Heart left ventricle (tissue), 16 donors: ENCODE data around the gene SPPL3. TPM values are rescaled to one million over a fixed set of nuclear protein-coding genes. Genes with fewer than 3 reads are reported as not detected.

Source experiments
- ATAC-seq, 4 donors: fragments of 200-7000 bp; cut with Tn5 transposase; one replicate each; pipeline ENCODE4 v1.9.1; 2020 to 2022; ENCODE audit warnings: moderate library complexity in 4 of 4, mild to moderate bottlenecking in 3 of 4, moderate number of reproducible peaks in 1 of 4
- DNase-seq, 5 donors: peaks; one replicate each; pipeline ENCODE4 v3.0.0-alpha.2; 2020
- H3K27ac ChIP-seq, 12 donors: fragments of 200-600 bp; sonication (generic) in 4 of 12; one replicate each; pipeline versions ENCODE4 v1.5.0 to v1.8.0; 2016 to 2022; ENCODE audit warnings: mild to moderate bottlenecking in 2 of 12
- H3K27me3 ChIP-seq, 9 donors: fragments of 200-600 bp; sonication (generic) in 2 of 9; one replicate each; pipeline versions ENCODE4 v1.5.1 to v1.8.0; 2016 to 2022; ENCODE audit warnings: mild to moderate bottlenecking in 3 of 9
- H3K36me3 ChIP-seq, 9 donors: fragments of 200-600 bp; sonication (generic) in 2 of 9; one replicate each; pipeline versions ENCODE4 v1.5.0 to v1.8.0; 2018 to 2022; ENCODE audit warnings: mild to moderate bottlenecking in 2 of 9
- H3K4me1 ChIP-seq, 12 donors: fragments of 200-600 bp; sonication (generic) in 4 of 12; one replicate each; pipeline versions ENCODE4 v1.5.0 to v1.8.0; 2016 to 2022; ENCODE audit warnings: mild to moderate bottlenecking in 3 of 12
- H3K4me3 ChIP-seq, 12 donors: fragments of 200-600 bp; sonication (generic) in 4 of 12; one replicate each; pipeline versions ENCODE4 v1.5.0 to v1.8.0; 2017 to 2022; ENCODE audit warnings: mild to moderate bottlenecking in 9 of 12, moderate library complexity in 4 of 12
- H3K9me3 ChIP-seq, 12 donors: fragments of 200-600 bp; sonication (generic) in 4 of 12; one replicate each; pipeline versions ENCODE4 v1.5.0 to v1.8.0; 2016 to 2022; ENCODE audit warnings: mild to moderate bottlenecking in 1 of 12
- CTCF ChIP-seq, 12 donors: fragments of 200-600 bp; sonication (generic) in 4 of 12; IDR thresholded peaks; one replicate each; pipeline versions ENCODE4 v1.5.0 to v1.8.0; 2018 to 2022; ENCODE audit warnings: antibody characterized with exemption in 12 of 12, mild to moderate bottlenecking in 5 of 12
- POLR2A ChIP-seq, 2 donors: fragments of 450-650 bp; IDR thresholded peaks; one replicate each; pipeline ENCODE4 v1.6.1; 2017; ENCODE audit warnings: antibody characterized with exemption in 2 of 2, mild to moderate bottlenecking in 2 of 2, moderate library complexity in 2 of 2
- WGBS, 4 donors: extraction: QIAGEN DNeasy Blood & Tissue Kit in 2 of 4; methylation state at CpG; one replicate each; pipeline versions ENCODE4 v1.1.5 to v1.1.7; 2013 to 2018; 5-methylcytosine and 5-hydroxymethylcytosine counted together
- intact Hi-C, 10 donors: fragments of 100-400 bp; cut with DNase I; formaldehyde crosslinking; loops; one replicate each; pipeline versions ENCODE4 v1.11.1 to v1.14.2; 2022
- polyA plus RNA-seq, 2 donors: library from polyadenylated mRNA; stranded (reverse); fragments of 200-250 nt; gene quantifications; one replicate each; pipeline ENCODE4 v1.2.3, GENCODE V29; 2013
- total RNA-seq, 9 donors: library from RNA; depleted of rRNA in 2 of 9; stranded (reverse); fragments of >200 nt in 2 of 9; fragmentation: NEBNext Ultra II Directional in 3 of 9; extraction: Animal tissue kit (Norgen Biotek cat#: 25700) in 3 of 9; gene quantifications; one replicate each; pipeline versions ENCODE4 v1.1.0 to v1.2.4, GENCODE V29; 2016 to 2023
- donor health status: ischemic (EF 13 %, LVEDD 7.1; RV severe dilation, severe dysfunction).
- donor health status: healthy with polysubstance abuse.
- donor health status: DM: no; HTN: yes; CAD: no.
- donor health status: DM: no; HTN: no; CAD: no.
- donor health status: ischemic (EF 25% LVEDD 6.9; RV normal size, moderate dysfunction).
- donor health status: ischemic (EF 25% LVEDD 5.7; RV mildly dilated, moderate dysfunction).
- donor health status: healthy.
- donor health status: DM: yes; HTN: yes; CAD: no.
- donor health status: ischemic (EF 35%, LVEDD 5.7; RV mildly dilated, moderate dysfunction).
- donor health status: nonischemic (EF 11% LVEDD 7.7; RV severe dilation, severe dysfunction).
- donor health status: DM: yes; HTN: yes; CAD: no.
- donor health status: PGD.
- donor health status: ischemic (EF 29% LVEDD 5.4; RV normal size, mild dysfunction).
- donor health status: nonischemic (EF 23%, LVEDD 6.1; RV moderate dilation, normal function).

The SPPL3 gene
- total and polyA plus RNA-seq, 11 donors: 8.2 to 48.2 (median 26.5) TPM

DNA sequence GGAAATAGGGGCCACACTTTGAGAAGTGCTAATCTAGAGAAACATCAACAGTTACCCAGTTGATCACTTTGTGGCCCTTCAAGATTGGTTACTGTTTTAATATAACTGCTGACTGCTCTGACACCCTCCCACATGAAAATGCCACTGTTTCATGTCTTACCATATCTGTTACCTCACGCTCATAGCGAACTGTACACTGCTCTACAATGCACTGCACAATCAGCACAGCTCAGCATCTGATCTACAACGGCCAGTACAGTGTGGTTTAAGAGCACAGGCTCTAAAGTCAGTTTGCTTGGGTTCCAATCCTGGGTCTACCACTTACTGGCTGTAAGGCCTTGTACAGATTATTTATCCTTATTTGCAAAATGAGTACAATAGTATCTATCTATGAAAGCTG lies 39.1 kb downstream of the SPPL3 start:
- intact Hi-C loops: no loop called here
- peaks cover 0 to 11% (median 0%) of the 10 kb centered on the region in 9 donors for H3K36me3 ChIP-seq
- DNase-seq: no peak
- H3K9me3 ChIP-seq: no peaks in the 10 kb centered on the region
- whole genome bisulfite sequencing, 4 donors: 52 to 67% (median 58%) methylated on average over 3 of the region's 3 CpGs
- no peak overlapping the region for H3K27ac ChIP-seq
- peak in 2 of 4 donors; percentile 37 to 39 for ATAC-seq
- H3K4me3 ChIP-seq: no peak overlapping the region
- no peaks in the 10 kb centered on the region for H3K27me3 ChIP-seq
- TF ChIP-seq POLR2A (IDR thresholded peaks at IDR 0.05) (no peak), CTCF (IDR thresholded peaks at IDR 0.05) (no peak)
- peaks cover 0 to 30% (median 15%) of the 10 kb centered on the region in 12 donors for H3K4me1 ChIP-seq

DNA sequence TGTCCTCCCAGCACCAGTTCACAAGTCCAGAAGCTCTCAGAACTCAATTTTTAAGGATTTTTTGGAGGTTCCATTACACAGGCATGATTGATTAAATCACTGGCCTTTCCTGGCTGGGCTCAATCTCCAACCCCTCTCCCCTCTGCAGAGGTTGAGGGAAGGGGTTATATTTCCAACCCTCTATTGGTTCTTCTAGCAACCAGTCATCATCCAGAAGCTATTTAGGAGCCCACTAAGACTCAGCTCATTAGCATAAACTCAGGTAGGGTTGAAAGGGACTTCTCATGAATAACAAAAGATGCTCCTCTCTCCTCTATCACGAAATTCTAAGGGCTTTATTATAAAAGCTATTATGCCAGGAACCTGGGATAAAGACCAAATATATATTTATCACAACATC lies 41.5 kb downstream of the SPPL3 start:
- Histone ChIP-seq H3K27ac (no peak overlapping the region), H3K4me3 (no peak overlapping the region), H3K36me3 (peaks cover 0 to 6% (median 0%) of the 10 kb centered on the region in 9 donors), H3K4me1 (peaks cover 0 to 33% (median 14%) of the 10 kb centered on the region in 12 donors), H3K9me3 (peaks cover 0 to 12% (median 0%) of the 10 kb centered on the region in 12 donors), H3K27me3 (no peaks in the 10 kb centered on the region)
- no peak for DNase-seq
- no peak for TF ChIP-seq POLR2A (IDR thresholded peaks at IDR 0.05)
- no peak for TF ChIP-seq CTCF (IDR thresholded peaks at IDR 0.05)
- WGBS, 4 donors: 91 to 100% (median 96%) methylated on average over 1 of the region's 1 CpG
- intact Hi-C loops: no loop called here
- no peak for ATAC-seq

DNA sequence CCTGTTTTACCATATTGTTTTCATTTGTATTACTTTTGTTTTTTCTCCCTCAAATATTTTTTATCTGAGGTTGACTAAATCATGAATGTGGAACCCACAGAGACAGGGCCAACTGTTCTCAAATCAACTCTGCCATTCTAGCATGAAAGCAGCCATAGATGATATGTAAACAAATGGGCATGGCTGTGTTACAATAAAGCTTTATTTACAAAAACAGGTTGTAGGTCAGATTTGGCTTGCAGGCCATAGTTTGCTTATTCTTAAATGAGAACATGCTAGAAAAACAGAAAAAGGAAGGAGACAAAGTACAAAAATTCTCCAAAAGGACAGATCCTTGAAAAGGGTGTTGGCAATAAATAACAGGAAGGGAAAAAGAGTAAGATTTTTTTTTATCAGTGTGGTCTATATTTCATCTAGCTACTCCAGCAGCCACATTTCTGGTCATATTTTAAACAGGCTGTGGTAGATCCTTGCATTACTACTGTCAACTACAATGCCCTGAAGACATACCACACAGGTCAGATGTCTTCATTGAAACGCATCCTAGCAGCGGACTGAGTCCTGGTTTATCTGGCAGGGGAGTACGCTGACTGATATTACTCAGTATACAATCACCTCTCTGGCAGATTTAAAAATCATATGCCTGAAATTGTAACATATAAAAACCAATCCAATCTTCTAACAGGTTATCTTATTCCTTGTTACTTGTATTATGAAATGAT lies 42.9 kb downstream of the SPPL3 start:
- intact Hi-C loops: no loop called here
- H3K9me3 ChIP-seq: peaks cover 0 to 12% (median 0%) of the 10 kb centered on the region in 12 donors
- DNase-seq (no peak), ATAC-seq (no peak)
- peaks cover 0 to 36% (median 18%) of the 10 kb centered on the region in 12 donors for H3K4me1 ChIP-seq
- H3K27me3 ChIP-seq: no peaks in the 10 kb centered on the region
- H3K4me3 ChIP-seq: no peak overlapping the region
- no peak overlapping the region for H3K27ac ChIP-seq
- H3K36me3 ChIP-seq: no peaks in the 10 kb centered on the region
- WGBS, 4 donors: 89 to 97% (median 95%) methylated on average over 3 of the region's 3 CpGs
- TF ChIP-seq CTCF (IDR thresholded peaks at IDR 0.05): no peak
- no peak for TF ChIP-seq POLR2A (IDR thresholded peaks at IDR 0.05)

GRCh38 chr12:120858306-120859088 lies 45.7 kb downstream of the SPPL3 start:
- peaks cover 0 to 12% (median 0%) of the 10 kb centered on the region in 12 donors for H3K9me3 ChIP-seq
- H3K36me3 ChIP-seq: no peaks in the 10 kb centered on the region
- intact Hi-C loops: loop anchor here in 2 of 10 donors (5.0 to 10.0 kb wide), 3 partner anchors 34 to 116 kb away; partner anchors contain the start of gene HNF1A (in 1 of the 2)
- TF ChIP-seq POLR2A (IDR thresholded peaks at IDR 0.05) (no peak), CTCF (IDR thresholded peaks at IDR 0.05) (no peak)
- no peak for ATAC-seq
- H3K27ac ChIP-seq: no peak overlapping the region
- WGBS, 4 donors: 96 to 97% (median 97%) methylated on average over 13 of the region's 13 CpGs
- H3K4me3 ChIP-seq: no peak overlapping the region
- DNase-seq: no peak
- no peaks in the 10 kb centered on the region for H3K27me3 ChIP-seq
- H3K4me1 ChIP-seq: peaks cover 0 to 43% (median 22%) of the 10 kb centered on the region in 12 donors
